ENCODE results near the gene PRC1.

The PRC1 gene

DNA sequence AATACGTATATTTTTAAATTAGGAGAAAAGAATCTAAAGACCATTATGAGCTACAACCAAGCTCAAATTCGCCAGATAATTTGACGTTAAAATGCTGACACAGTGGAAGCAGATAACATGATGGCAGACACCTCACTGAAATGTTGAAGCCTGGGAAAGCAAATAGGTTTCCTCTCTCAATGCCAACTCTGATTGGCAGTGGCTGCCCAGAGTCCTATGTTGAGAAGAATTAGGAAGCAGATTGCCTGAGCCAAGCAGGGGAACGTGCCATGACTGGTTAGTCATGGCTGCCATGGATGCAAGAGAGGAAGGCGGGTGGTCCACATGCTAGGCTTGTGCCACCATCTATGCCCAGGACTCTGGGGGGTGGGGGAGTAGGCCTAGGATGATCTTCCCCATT is 56.1 kb downstream of the PRC1 start:
- no peak overlapping the region for H3K27ac ChIP-seq
- TF ChIP-seq, protein P1, sequence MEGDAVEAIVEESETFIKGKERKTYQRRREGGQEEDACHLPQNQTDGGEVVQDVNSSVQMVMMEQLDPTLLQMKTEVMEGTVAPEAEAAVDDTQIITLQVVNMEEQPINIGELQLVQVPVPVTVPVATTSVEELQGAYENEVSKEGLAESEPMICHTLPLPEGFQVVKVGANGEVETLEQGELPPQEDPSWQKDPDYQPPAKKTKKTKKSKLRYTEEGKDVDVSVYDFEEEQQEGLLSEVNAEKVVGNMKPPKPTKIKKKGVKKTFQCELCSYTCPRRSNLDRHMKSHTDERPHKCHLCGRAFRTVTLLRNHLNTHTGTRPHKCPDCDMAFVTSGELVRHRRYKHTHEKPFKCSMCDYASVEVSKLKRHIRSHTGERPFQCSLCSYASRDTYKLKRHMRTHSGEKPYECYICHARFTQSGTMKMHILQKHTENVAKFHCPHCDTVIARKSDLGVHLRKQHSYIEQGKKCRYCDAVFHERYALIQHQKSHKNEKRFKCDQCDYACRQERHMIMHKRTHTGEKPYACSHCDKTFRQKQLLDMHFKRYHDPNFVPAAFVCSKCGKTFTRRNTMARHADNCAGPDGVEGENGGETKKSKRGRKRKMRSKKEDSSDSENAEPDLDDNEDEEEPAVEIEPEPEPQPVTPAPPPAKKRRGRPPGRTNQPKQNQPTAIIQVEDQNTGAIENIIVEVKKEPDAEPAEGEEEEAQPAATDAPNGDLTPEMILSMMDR (conservative IDR thresholded peaks at IDR 0.05), result no peak
- TF ChIP-seq ZFX (IDR thresholded peaks at IDR 0.05), result no peak

DNA sequence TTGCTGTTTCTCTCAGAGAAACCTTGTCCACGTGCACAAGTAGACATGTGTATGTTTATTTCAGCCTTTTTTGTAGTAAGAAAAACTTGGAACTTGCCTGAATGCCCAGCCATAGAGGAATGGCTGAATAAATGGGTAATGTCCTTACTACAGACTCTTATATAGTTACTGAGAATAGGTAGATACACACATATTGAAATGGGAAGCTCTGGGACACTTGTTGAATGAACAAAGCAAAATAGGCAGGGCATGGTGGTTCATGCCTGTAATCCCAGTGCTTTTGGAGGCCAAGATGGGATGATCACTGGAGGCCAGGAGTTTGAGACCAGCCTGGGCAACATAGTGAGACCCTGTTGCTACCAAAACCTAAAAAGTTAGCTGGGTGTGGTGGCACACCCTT is 57.5 kb downstream of the PRC1 start:
- no peak overlapping the region for H3K27ac ChIP-seq
- TF ChIP-seq, protein P1 (conservative IDR thresholded peaks at IDR 0.05), result no peak
- no peak for TF ChIP-seq ZFX (IDR thresholded peaks at IDR 0.05)

DNA sequence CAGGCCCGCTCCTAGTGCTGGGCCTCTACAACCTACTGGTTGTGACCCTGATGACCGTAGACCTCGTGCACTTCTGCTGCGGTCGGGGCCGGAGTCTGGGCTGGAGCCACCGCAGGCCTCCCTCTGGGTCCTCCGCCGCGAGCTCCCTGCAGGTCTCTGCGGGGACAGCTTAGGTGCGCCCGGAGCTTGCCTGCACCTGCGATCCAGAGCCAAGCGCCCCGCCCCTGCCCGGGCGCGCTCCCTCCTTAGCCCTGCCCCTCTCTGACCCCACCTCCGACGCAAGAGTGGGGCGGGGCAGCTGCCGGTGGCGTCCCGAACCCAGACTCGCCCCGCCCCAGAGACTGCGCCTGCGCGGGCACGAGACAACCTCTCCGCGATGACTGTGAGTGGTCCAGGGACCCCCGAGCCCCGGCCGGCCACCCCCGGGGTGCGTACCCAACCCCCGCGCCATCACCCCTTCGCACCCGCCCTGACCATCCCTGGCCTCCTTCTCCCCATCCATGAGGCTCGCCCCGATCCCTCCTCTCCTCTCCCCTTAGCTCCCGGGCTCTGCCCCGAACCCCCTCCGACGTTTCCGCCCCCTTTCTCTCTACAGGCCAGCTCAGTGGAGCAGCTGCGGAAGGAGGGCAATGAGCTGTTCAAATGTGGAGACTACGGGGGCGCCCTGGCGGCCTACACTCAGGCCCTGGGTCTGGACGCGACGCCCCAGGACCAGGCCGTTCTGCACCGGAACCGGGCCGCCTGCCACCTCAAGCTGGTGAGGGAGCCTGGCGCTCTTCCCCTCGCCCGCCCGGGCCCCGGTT is 59.2 kb downstream of the PRC1 start, which contains the start of gene UNC45A:
Gene UNC45A, plus strand, starts transcription at position 337 of the 803 bp plus-strand sequence. Its CDS starts 40 bp downstream, at position 377.
- H3K27ac ChIP-seq, result peak within 1 kb of the TSS; percentile 84
- peak; percentile 85; the same call in 1 of the 2 replicates for TF ChIP-seq ZFX (IDR thresholded peaks at IDR 0.05)
- TF ChIP-seq, protein P1 (conservative IDR thresholded peaks at IDR 0.05), result no peak

DNA sequence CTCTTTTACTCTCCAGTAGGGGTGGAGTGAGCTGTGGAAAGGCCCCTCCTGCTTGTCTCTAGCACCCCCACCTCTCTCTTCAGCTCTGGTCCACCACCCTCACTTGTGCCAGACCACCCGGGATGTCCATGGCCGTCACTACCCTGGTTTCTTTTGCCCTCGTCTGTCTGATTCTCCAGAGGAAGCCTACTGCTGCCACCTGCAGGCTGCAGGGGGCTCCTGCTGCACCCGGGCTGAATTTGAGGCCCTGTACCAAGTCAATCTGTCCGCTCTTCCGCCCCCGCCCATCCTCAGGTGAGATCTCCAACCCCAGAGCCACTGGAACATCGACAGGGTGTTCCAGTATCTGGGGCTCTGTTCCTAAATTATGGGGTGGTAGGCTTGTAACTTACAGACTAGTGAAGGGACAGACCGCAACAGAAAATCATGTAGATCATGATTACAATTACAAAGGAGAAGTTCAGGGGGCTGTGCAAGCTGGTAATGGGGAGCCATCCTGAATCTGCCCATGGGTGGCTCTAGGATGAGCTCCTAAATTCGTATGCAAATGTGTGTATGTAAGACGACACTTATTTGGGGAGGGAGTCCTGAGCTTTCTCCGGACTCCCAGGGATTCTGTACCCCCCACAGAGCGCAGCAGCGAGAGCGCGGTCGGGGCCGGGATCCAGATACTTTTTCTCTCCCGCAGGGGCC is 59.9 kb downstream of the PRC1 start:
- TF ChIP-seq, protein P1 (conservative IDR thresholded peaks at IDR 0.05), result peak; percentile 97
- no peak for TF ChIP-seq ZFX (IDR thresholded peaks at IDR 0.05)
- H3K27ac ChIP-seq, result peak overlapping the region; percentile 84

DNA sequence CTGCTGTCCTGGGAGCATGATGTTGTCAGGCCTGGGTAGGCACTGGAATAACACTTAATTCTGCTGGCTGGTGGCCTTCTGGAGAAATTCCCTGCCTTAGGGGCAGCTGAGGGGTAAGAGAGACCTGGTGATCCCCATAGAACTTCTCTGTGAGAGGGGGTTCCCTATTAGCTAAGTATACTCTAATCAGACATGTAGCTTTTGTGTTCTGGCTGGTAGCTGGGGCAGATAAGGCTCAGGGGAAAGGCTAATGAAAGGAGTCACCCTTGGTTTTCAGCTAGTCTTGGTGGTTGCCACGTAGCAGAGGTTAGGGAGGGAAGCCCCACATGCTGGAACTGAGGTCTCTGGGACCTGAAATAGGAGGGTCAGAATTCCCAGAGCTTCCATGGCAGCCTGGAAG is 61.0 kb downstream of the PRC1 start:
- no peak for TF ChIP-seq ZFX (IDR thresholded peaks at IDR 0.05)
- TF ChIP-seq, protein P1 (conservative IDR thresholded peaks at IDR 0.05), result no peak
- no peak overlapping the region for H3K27ac ChIP-seq

DNA sequence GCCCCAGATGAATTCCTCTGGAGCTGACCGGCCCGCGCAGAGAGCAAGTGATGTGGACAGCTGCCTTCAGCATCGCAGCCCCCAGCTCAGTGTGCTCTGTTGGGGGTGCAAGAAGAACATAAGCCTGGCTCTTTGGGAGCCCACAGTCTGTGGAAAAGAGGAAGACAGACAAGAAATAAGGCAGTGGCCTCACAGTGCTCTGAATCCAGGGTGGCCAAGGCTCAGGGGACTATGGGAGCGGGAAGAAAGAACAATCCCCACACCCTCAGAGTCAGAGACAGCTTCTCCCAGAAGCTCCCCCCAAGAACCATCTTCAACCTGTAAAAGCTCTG is 61.7 kb downstream of the PRC1 start:
- TF ChIP-seq ZFX (IDR thresholded peaks at IDR 0.05), result no peak; the same call in 1 of the 2 replicates
- TF ChIP-seq, protein P1 (conservative IDR thresholded peaks at IDR 0.05), result peak; percentile 54

More for the DNA sequence above, 61.7 kb downstream of the PRC1 start:
- H3K27ac ChIP-seq, result peak overlapping the region; percentile 87

Measured in C4-2B (cell line).